HL-60 (cell line): ENCODE data around the gene LRRK1.

Source experiments
- DNase-seq, 2 experiments: peaks; one replicate each; pipeline ENCODE4 v3.0.0-alpha.2; 2010 to 2020; ENCODE audit warnings: low read depth in 1 of 2, low spot score in 1 of 2
- H3K27ac ChIP-seq: fragments of 250-450 bp; sonication (Bioruptor Pico); replicated peaks from 2 replicates; pipeline ENCODE4 v1.5.1; 2020; ENCODE audit warnings: mild to moderate bottlenecking, moderate library complexity
- H3K27me3 ChIP-seq: fragments of 250-450 bp; sonication (Bioruptor Pico); 2 replicates; pipeline ENCODE4 v1.5.1; 2021; ENCODE audit warnings: mild to moderate bottlenecking, moderate library complexity; ENCODE audit not compliant: insufficient read depth, poor library complexity, severe bottlenecking
- H3K4me3 ChIP-seq: replicated peaks from 2 replicates; pipeline ENCODE4 v1.5.1; 2011; ENCODE audit warnings: mild to moderate bottlenecking, control low read depth, low read length; ENCODE audit not compliant: insufficient read depth
- CTCF ChIP-seq: IDR thresholded peaks from one replicate; pipeline ENCODE4 v1.5.1; 2011; ENCODE audit warnings: low read length, control low read depth, inconsistent platforms; ENCODE audit not compliant: insufficient read depth
- GABPA ChIP-seq: IDR thresholded peaks from 2 replicates; pipeline ENCODE4 v1.6.1; 2012; ENCODE audit warnings: low read depth
- POLR2AphosphoS5 ChIP-seq: IDR thresholded peaks from 2 replicates; pipeline ENCODE4 v1.6.1; 2012; ENCODE audit warnings: low read depth
- REST ChIP-seq: IDR thresholded peaks from 2 replicates; pipeline ENCODE4 v1.6.1; 2012; ENCODE audit warnings: low read depth; ENCODE audit not compliant: insufficient replicate concordance
- SPI1 ChIP-seq: IDR thresholded peaks from 2 replicates; pipeline ENCODE4 v1.6.1; 2012; ENCODE audit warnings: low read depth, mild to moderate bottlenecking, borderline replicate concordance

Gene LRRK1

GRCh38 chr15:101111570-101112262 is 192.6 kb downstream of the LRRK1 start:
- no peaks in the 10 kb centered on the region for H3K27me3 ChIP-seq
- no peak for DNase-seq
- TF ChIP-seq SPI1 = no peak
- TF ChIP-seq REST = no peak
- TF ChIP-seq POLR2AphosphoS5 = no peak
- no peak for TF ChIP-seq GABPA
- no peak for TF ChIP-seq CTCF
- no peak overlapping the region for H3K4me3 ChIP-seq
- H3K27ac ChIP-seq = no peak overlapping the region

- no peak for TF ChIP-seq CTCF
- no peak for TF ChIP-seq REST
- TF ChIP-seq POLR2AphosphoS5 = no peak
- no peak for TF ChIP-seq SPI1
- TF ChIP-seq GABPA = no peak
Measured at GRCh38 chr15:101112336-101113113, 193.4 kb downstream of the LRRK1 start.

GRCh38 chr15:101113114-101114005 is 194.2 kb downstream of the LRRK1 start:
- no peak for DNase-seq
- Histone ChIP-seq H3K27ac (0 out of 2 replicates have a peak overlapping the region, but pooled peaks have one; percentile 21), H3K4me3 (no peak overlapping the region), H3K27me3 (no peaks in the 10 kb centered on the region)
- TF ChIP-seq SPI1 = no peak
- TF ChIP-seq GABPA = no peak
- TF ChIP-seq POLR2AphosphoS5 = no peak
- no peak for TF ChIP-seq CTCF
- no peak for TF ChIP-seq REST

More at GRCh38 chr15:101112336-101113113, 193.4 kb downstream of the LRRK1 start:
- DNase-seq = no peak
- Histone ChIP-seq H3K27ac (no peak overlapping the region), H3K27me3 (no peaks in the 10 kb centered on the region), H3K4me3 (no peak overlapping the region)
